Nephron (organoid): ENCODE measurements around the gene CNPY1.

Source experiments
- H3K27ac Mint-ChIP-seq, 3 experiments: 2 replicates each; pipeline ENCODE4 v1.8.0; 2020; ENCODE audit warnings: mixed read lengths in 3 of 3, mild to moderate bottlenecking in 2 of 3, moderate library complexity in 1 of 3
- H3K27me3 Mint-ChIP-seq: 2 replicates; pipeline ENCODE4 v1.8.0; 2021; ENCODE audit warnings: low read depth, mild to moderate bottlenecking, moderate library complexity, mixed read lengths
- H3K36me3 Mint-ChIP-seq: 2 replicates; pipeline ENCODE4 v1.8.0; 2020; ENCODE audit warnings: low read depth, mixed read lengths
- H3K4me1 Mint-ChIP-seq: 2 replicates; pipeline ENCODE4 v1.8.0; 2020; ENCODE audit warnings: mixed read lengths
- H3K4me3 Mint-ChIP-seq, 3 experiments: 2 replicates each; pipeline ENCODE4 v1.8.0; 2020; ENCODE audit warnings: mild to moderate bottlenecking in 3 of 3, mixed read lengths in 3 of 3, moderate library complexity in 2 of 3
- H3K9me3 Mint-ChIP-seq: 2 replicates; pipeline ENCODE4 v1.8.0; 2020; ENCODE audit warnings: mixed read lengths
- CTCF ChIP-seq, 3 experiments: fragments of 200-600 bp; sonication (generic); IDR thresholded peaks; one replicate each; pipeline ENCODE4 v1.5.0; 2021; ENCODE audit warnings: antibody characterized with exemption in 3 of 3; ENCODE audit not compliant: unreplicated experiment in 3 of 3

Gene CNPY1

GRCh38 chr7:155544485-155544884 is 1.9 kb downstream of the CNPY1 start:
- H3K4me3 Mint-ChIP-seq = no peak overlapping the region
- peaks cover 38% of the 10 kb centered on the region for H3K27me3 Mint-ChIP-seq
- H3K36me3 Mint-ChIP-seq = no peaks in the 10 kb centered on the region
- peaks cover 6% of the 10 kb centered on the region for H3K4me1 Mint-ChIP-seq
- H3K9me3 Mint-ChIP-seq = no peaks in the 10 kb centered on the region
- no peak overlapping the region for H3K27ac Mint-ChIP-seq
- no peak for TF ChIP-seq CTCF (IDR thresholded peaks at IDR 0.05; ENCODE audit: unreplicated experiment in 3 of 3)

- no peaks in the 10 kb centered on the region for H3K36me3 Mint-ChIP-seq
- no peak overlapping the region for H3K27ac Mint-ChIP-seq
Observed at GRCh38 chr7:155543926-155544325, 2.4 kb downstream of the CNPY1 start.

GRCh38 chr7:155543011-155543876 is 3.1 kb downstream of the CNPY1 start:
- H3K27me3 Mint-ChIP-seq = peaks cover 48% of the 10 kb centered on the region
- no peak overlapping the region for H3K27ac Mint-ChIP-seq
- H3K4me3 Mint-ChIP-seq = no peak overlapping the region
- TF ChIP-seq CTCF (IDR thresholded peaks at IDR 0.05; ENCODE audit: unreplicated experiment in 3 of 3) = no peak
- no peaks in the 10 kb centered on the region for H3K9me3 Mint-ChIP-seq
- peaks cover 6% of the 10 kb centered on the region for H3K4me1 Mint-ChIP-seq
- H3K36me3 Mint-ChIP-seq = no peaks in the 10 kb centered on the region

More at GRCh38 chr7:155543926-155544325, 2.4 kb downstream of the CNPY1 start:
- TF ChIP-seq CTCF (IDR thresholded peaks at IDR 0.05; ENCODE audit: unreplicated experiment in 3 of 3) = no peak
- H3K4me1 Mint-ChIP-seq = peaks cover 6% of the 10 kb centered on the region
- H3K9me3 Mint-ChIP-seq = no peaks in the 10 kb centered on the region
- peaks cover 42% of the 10 kb centered on the region for H3K27me3 Mint-ChIP-seq
- H3K4me3 Mint-ChIP-seq = no peak overlapping the region

DNA sequence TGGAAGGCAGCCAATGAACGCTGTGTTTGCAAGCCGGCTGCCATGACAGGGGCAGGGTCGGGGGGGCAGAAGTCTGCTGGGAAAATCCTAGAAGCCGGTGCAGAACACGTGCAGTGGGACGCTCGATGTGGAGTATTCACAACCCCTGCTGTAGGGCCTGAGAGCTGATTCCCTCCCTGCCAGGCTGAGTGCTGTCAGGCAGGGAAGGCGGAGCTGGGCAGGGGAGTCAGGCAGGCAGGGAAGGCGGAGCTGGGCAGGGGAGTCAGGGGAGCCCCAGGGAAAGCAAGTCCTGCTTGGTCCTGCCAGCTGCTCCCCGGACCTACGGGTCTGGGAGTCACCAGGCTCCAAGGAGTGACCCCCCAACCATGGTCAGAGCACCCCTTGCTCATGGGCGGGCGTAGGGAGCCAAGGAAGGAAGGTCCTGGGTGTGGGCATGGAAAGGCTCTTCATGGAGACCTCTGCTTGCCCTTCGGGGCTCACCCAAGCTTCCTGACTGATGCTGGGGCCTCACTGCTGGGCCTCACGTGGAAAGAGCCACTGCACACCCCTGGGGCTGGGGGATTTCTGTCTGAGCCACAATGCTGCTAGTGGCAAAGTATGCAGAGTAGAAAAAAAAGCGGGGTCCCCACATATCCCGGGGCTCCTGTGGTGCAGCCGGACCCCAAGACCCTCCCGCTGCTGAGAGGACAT is 4.2 kb downstream of the CNPY1 start:
- Mint-ChIP-seq H3K27me3 (peaks cover 55% of the 10 kb centered on the region), H3K9me3 (no peaks in the 10 kb centered on the region), H3K4me3 (no peak overlapping the region), H3K27ac (no peak overlapping the region), H3K36me3 (no peaks in the 10 kb centered on the region), H3K4me1 (peaks cover 6% of the 10 kb centered on the region)
- TF ChIP-seq CTCF (IDR thresholded peaks at IDR 0.05; ENCODE audit: unreplicated experiment in 3 of 3) = no peak

DNA sequence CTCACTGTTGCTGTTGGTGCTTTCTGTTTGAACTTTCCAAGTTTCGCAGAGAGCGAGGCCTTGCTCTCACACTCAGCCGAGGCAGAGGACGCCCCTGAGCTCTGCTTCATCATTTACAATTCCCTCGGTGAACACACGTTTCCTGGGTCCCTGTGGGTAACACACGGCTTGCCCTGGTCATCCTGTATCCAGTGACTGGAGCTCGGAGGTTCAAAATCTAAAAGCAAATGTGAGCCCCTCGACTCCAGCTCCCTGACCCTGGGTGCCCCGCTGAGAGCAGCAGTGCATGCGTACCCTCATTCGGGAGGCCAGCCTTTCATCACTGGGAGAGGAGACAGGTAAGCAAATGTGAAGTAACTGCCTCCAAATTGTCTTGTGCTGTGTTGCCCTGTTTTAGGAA is 5.8 kb downstream of the CNPY1 start:
- H3K4me1 Mint-ChIP-seq = peaks cover 6% of the 10 kb centered on the region
- no peaks in the 10 kb centered on the region for H3K36me3 Mint-ChIP-seq
- H3K9me3 Mint-ChIP-seq = no peaks in the 10 kb centered on the region
- H3K27me3 Mint-ChIP-seq = peaks cover 58% of the 10 kb centered on the region
- no peak overlapping the region for H3K27ac Mint-ChIP-seq
- TF ChIP-seq CTCF (IDR thresholded peaks at IDR 0.05; ENCODE audit: unreplicated experiment in 3 of 3) = no peak
- no peak overlapping the region for H3K4me3 Mint-ChIP-seq
